Measurements from ENCODE around the gene TBC1D22A.

TBC1D22A gene

GRCh38 chr22:46897246-46897623, 134.8 kb downstream of the TBC1D22A start:
- DNase-seq (ENCODE audit: insufficient read length, low spot score) = no peak

GRCh38 chr22:46900549-46900948, 138.1 kb downstream of the TBC1D22A start:
- FAIRE-seq = no peak
- DNase-seq (ENCODE audit: insufficient read length, low spot score) = no peak

More at GRCh38 chr22:46897246-46897623, 134.8 kb downstream of the TBC1D22A start:
- no peak for FAIRE-seq

GRCh38 chr22:46902436-46902835, 140.0 kb downstream of the TBC1D22A start:
- FAIRE-seq (no peak), DNase-seq (ENCODE audit: insufficient read length, low spot score) (no peak)

GRCh38 chr22:46902998-46903916, 140.8 kb downstream of the TBC1D22A start:
- FAIRE-seq = no peak
- no peak for DNase-seq (ENCODE audit: insufficient read length, low spot score)

GRCh38 chr22:46905415-46905814, 143.0 kb downstream of the TBC1D22A start:
- no peak for DNase-seq (ENCODE audit: insufficient read length, low spot score)
- no peak for FAIRE-seq

- no peak for DNase-seq (ENCODE audit: insufficient read length, low spot score)
- FAIRE-seq = no peak
Measured at GRCh38 chr22:46905834-46906233, 143.4 kb downstream of the TBC1D22A start.

- FAIRE-seq = no peak
- no peak for DNase-seq (ENCODE audit: insufficient read length, low spot score)
Measured at GRCh38 chr22:46906326-46907045, 144.0 kb downstream of the TBC1D22A start.

GRCh38 chr22:46907241-46908215, 145.1 kb downstream of the TBC1D22A start:
- FAIRE-seq (no peak), DNase-seq (ENCODE audit: insufficient read length, low spot score) (no peak)

GRCh38 chr22:46908641-46909107, 146.2 kb downstream of the TBC1D22A start:
- no peak for DNase-seq (ENCODE audit: insufficient read length, low spot score)
- FAIRE-seq = no peak

- DNase-seq (ENCODE audit: insufficient read length, low spot score) (no peak), FAIRE-seq (no peak)
Measured at GRCh38 chr22:46909237-46910030, 147.0 kb downstream of the TBC1D22A start.

- no peak for FAIRE-seq
- DNase-seq (ENCODE audit: insufficient read length, low spot score) = no peak
Measured at GRCh38 chr22:46910624-46911023, 148.2 kb downstream of the TBC1D22A start.

GRCh38 chr22:46911346-46911745, 148.9 kb downstream of the TBC1D22A start:
- FAIRE-seq = no peak
- no peak for DNase-seq (ENCODE audit: insufficient read length, low spot score)

GRCh38 chr22:46913351-46913750, 150.9 kb downstream of the TBC1D22A start:
- no peak for FAIRE-seq
- no peak for DNase-seq (ENCODE audit: insufficient read length, low spot score)

- FAIRE-seq = no peak
- no peak for DNase-seq (ENCODE audit: insufficient read length, low spot score)
Measured at GRCh38 chr22:46914481-46914880, 152.0 kb downstream of the TBC1D22A start.

GRCh38 chr22:46914916-46915894, 152.8 kb downstream of the TBC1D22A start:
- FAIRE-seq = no peak
- DNase-seq (ENCODE audit: insufficient read length, low spot score) = no peak

GRCh38 chr22:46915950-46916730, 153.7 kb downstream of the TBC1D22A start:
- FAIRE-seq (no peak), DNase-seq (ENCODE audit: insufficient read length, low spot score) (no peak)

- DNase-seq (ENCODE audit: insufficient read length, low spot score) = no peak
- FAIRE-seq = no peak
Measured at GRCh38 chr22:46916886-46917770, 154.7 kb downstream of the TBC1D22A start.

All from HTR-8/SVneo (cell line).